K562 (cell line): Measurements from ENCODE around the gene CLEC3B. TPM values are rescaled to one million over a fixed set of nuclear protein-coding genes. Genes with fewer than 3 reads are reported as not detected.

Source experiments
- BCL6 ChIP-seq: fragments of 250-450 bp; sonication (Bioruptor Pico); IDR thresholded peaks from 2 replicates; pipeline ENCODE4 v1.4.0; 2020
- CREBBP ChIP-seq: IDR thresholded peaks from one replicate; pipeline ENCODE4 v1.6.1; 2012; ENCODE audit warnings: low read depth, mild to moderate bottlenecking, control low read depth, inconsistent platforms, low read length
- DMBX1 ChIP-seq: fragments of 250-450 bp; sonication (Bioruptor Pico); IDR thresholded peaks from 2 replicates; pipeline ENCODE4 v1.8.0; 2022; ENCODE audit warnings: inconsistent platforms, mild to moderate bottlenecking, moderate library complexity, borderline replicate concordance
- ETV6 ChIP-seq, 3 experiments: fragments of 150-350 bp in 1 of 3; sonication (generic) in 1 of 3; formaldehyde crosslinking in 1 of 3; IDR thresholded peaks; 2 replicates each; pipeline versions ENCODE4 v1.6.1 to v1.8.0; 2014 to 2022; ENCODE audit warnings: borderline replicate concordance in 2 of 3, low read depth in 2 of 3, antibody characterized with exemption in 1 of 3, low read length in 1 of 3, mild to moderate bottlenecking in 1 of 3, missing genetic modification reagents in 1 of 3
- FUS ChIP-seq: fragments of 200-400 bp; formaldehyde crosslinking; optimal IDR thresholded peaks from 2 replicates; pipeline ENCODE3; 2017; ENCODE audit warnings: low read depth, low read length
- GTF2E2 ChIP-seq: fragments of 200-800 bp; sonication (Bioruptor generic); IDR thresholded peaks from 2 replicates; pipeline ENCODE4 v1.6.1; 2016; ENCODE audit warnings: missing genetic modification characterization, missing compliant biosample characterization
- HLTF ChIP-seq: fragments of 450-650 bp; IDR thresholded peaks from 2 replicates; pipeline ENCODE4 v1.6.1; 2016
- ILK ChIP-seq: fragments of 450-650 bp; IDR thresholded peaks from 2 replicates; pipeline ENCODE4 v1.6.1; 2016; ENCODE audit warnings: missing genetic modification characterization, low read depth, mild to moderate bottlenecking, missing compliant biosample characterization, moderate library complexity, borderline replicate concordance
- NCOA6 ChIP-seq: fragments of 450-650 bp; IDR thresholded peaks from 2 replicates; pipeline ENCODE4 v1.6.1; 2017; ENCODE audit warnings: mild to moderate bottlenecking
- POLR2G ChIP-seq: fragments of 200-400 bp; formaldehyde crosslinking; IDR thresholded peaks from 2 replicates; pipeline ENCODE4 v1.6.1; 2017; ENCODE audit warnings: low read depth, mild to moderate bottlenecking, antibody characterized with exemption, low read length, moderate library complexity
- POLR2H ChIP-seq: IDR thresholded peaks from 2 replicates; pipeline ENCODE4 v1.6.1; 2016; ENCODE audit warnings: missing genetic modification characterization, low read depth, mild to moderate bottlenecking, control low read depth, missing compliant biosample characterization, moderate library complexity
- RREB1 ChIP-seq: fragments of 250-450 bp; sonication (Bioruptor Pico); IDR thresholded peaks from 2 replicates; pipeline ENCODE4 v1.4.0; 2020
- SNAPC5 ChIP-seq: fragments of 250-450 bp; sonication (Bioruptor Pico); IDR thresholded peaks from 2 replicates; pipeline ENCODE4 v1.8.0; 2021; ENCODE audit warnings: moderate library complexity, mild to moderate bottlenecking, inconsistent platforms
- STAT5A ChIP-seq: IDR thresholded peaks from 2 replicates; pipeline ENCODE4 v1.6.1; 2012; ENCODE audit warnings: low read length, inconsistent platforms, borderline replicate concordance
- TBP ChIP-seq: optimal IDR thresholded peaks from 2 replicates; pipeline ENCODE3; 2011; ENCODE audit warnings: low read depth, low read length, improper control_type of control experiment
- ZNF174 ChIP-seq: fragments of 250-450 bp; sonication (Bioruptor Pico); IDR thresholded peaks from 2 replicates; pipeline ENCODE4 v1.4.0; 2020; ENCODE audit warnings: mild to moderate bottlenecking
- ZNF184 ChIP-seq: sonication (generic); formaldehyde crosslinking; IDR thresholded peaks from 2 replicates; pipeline ENCODE4 v1.5.0; 2020; ENCODE audit warnings: missing genetic modification reagents
- ZNF217 ChIP-seq: sonication (generic); formaldehyde crosslinking; IDR thresholded peaks from 2 replicates; pipeline ENCODE4 v1.8.0; 2022; ENCODE audit warnings: mild to moderate bottlenecking, missing genetic modification reagents
- ZNF224 ChIP-seq: sonication (generic); formaldehyde crosslinking; IDR thresholded peaks from 2 replicates; pipeline ENCODE4 v1.8.0; 2022; ENCODE audit warnings: mild to moderate bottlenecking, missing genetic modification reagents
- ZNF785 ChIP-seq: fragments of 250-450 bp; sonication (Bioruptor Pico); IDR thresholded peaks from 2 replicates; pipeline ENCODE4 v1.4.0; 2020; ENCODE audit warnings: mild to moderate bottlenecking
- polyA plus RNA-seq, 8 experiments: library from polyadenylated mRNA; depleted of rRNA in 4 of 8; stranded (reverse) in 5 of 8; unstranded in 3 of 8; fragments of >200 nt; fragmentation: Nextera tagmentation in 2 of 8; fragmentation: Illumina TruSeq in 1 of 8; extraction: Ambion mirVana in 2 of 8; extraction: Trizol in 1 of 8; gene quantifications; 2 replicates each; pipeline versions ENCODE4 v1.2.1 to v1.2.3, GENCODE V29; 2011 to 2014; ENCODE audit warnings: inconsistent platforms in 1 of 8, missing spikeins in 1 of 8
- total RNA-seq, 7 experiments: library from RNA; depleted of rRNA in 6 of 7; stranded (reverse); fragments of >200 nt in 6 of 7; fragmentation: Illumina TruSeq in 2 of 7; extraction: Trizol in 2 of 7; gene quantifications; 2 replicates each; pipeline versions ENCODE4 v1.2.1 to v1.2.3, GENCODE V29; 2011 to 2021; ENCODE audit warnings: low replicate concordance in 1 of 7
- TF ChIP-seq, protein P1 (sequence below): sonication (generic); formaldehyde crosslinking; IDR thresholded peaks from 2 replicates; pipeline ENCODE4 v1.8.1; 2023; ENCODE audit warnings: mild to moderate bottlenecking, missing genetic modification reagents

Gene CLEC3B
- total and polyA plus RNA-seq, 9 of the 15 experiments (the other 6 are each of a cell fraction or from before 2014, with no cell fraction given) = not detected

- TF ChIP-seq RREB1 (CRISPR knock-in tag) (peak; percentile 98), DMBX1 (CRISPR knock-in tag) (peak; percentile 99), FUS (no peak), ETV6 (IDR thresholded peaks at IDR 0.05; ENCODE audit: borderline replicate concordance in 1 of 2, low read depth in 2 of 2, low read length in 1 of 2) (no peak), ETV6 (CRISPR knock-in tag; IDR thresholded peaks at IDR 0.05; ENCODE audit: borderline replicate concordance) (no peak), HLTF (no peak), CREBBP (no peak), ILK (tag) (peak; percentile 95), ZNF217 (CRISPR knock-in tag) (no peak), STAT5A (no peak), GTF2E2 (tag) (peak; percentile 87; the same call in 1 of the 2 replicates), BCL6 (peak; percentile 93), ZNF174 (CRISPR knock-in tag) (peak; percentile 87), POLR2G (no peak), NCOA6 (no peak), ZNF224 (CRISPR knock-in tag) (no peak), ZNF785 (CRISPR knock-in tag) (peak; percentile 43; the same call in 1 of the 2 replicates), POLR2H (tag) (no peak), SNAPC5 (0 out of 2 replicates have a peak, but pooled peaks have one; percentile 13), TBP (no peak), ZNF184 (CRISPR knock-in tag) (no peak)
- TF ChIP-seq, protein P1, sequence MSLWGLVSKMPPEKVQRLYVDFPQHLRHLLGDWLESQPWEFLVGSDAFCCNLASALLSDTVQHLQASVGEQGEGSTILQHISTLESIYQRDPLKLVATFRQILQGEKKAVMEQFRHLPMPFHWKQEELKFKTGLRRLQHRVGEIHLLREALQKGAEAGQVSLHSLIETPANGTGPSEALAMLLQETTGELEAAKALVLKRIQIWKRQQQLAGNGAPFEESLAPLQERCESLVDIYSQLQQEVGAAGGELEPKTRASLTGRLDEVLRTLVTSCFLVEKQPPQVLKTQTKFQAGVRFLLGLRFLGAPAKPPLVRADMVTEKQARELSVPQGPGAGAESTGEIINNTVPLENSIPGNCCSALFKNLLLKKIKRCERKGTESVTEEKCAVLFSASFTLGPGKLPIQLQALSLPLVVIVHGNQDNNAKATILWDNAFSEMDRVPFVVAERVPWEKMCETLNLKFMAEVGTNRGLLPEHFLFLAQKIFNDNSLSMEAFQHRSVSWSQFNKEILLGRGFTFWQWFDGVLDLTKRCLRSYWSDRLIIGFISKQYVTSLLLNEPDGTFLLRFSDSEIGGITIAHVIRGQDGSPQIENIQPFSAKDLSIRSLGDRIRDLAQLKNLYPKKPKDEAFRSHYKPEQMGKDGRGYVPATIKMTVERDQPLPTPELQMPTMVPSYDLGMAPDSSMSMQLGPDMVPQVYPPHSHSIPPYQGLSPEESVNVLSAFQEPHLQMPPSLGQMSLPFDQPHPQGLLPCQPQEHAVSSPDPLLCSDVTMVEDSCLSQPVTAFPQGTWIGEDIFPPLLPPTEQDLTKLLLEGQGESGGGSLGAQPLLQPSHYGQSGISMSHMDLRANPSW (CRISPR knock-in tag) = no peak
Measured at GRCh38 chr3:45054196-45054857, 28.2 kb downstream of the CLEC3B start (continued).
